AG09319 (cell line): ENCODE data around the gene TMOD1.

Experiments
- DNase-seq: peaks from one replicate; pipeline ENCODE4 v3.0.0-alpha.2; 2010; ENCODE audit warnings: low read depth; ENCODE audit errors: extremely low read depth
- TF ChIP-seq, protein P1 (sequence below): IDR thresholded peaks from 2 replicates; pipeline ENCODE4 v1.5.1; 2011; ENCODE audit warnings: low read depth, mild to moderate bottlenecking, inconsistent platforms, low read length, moderate library complexity

The TMOD1 gene

DNA sequence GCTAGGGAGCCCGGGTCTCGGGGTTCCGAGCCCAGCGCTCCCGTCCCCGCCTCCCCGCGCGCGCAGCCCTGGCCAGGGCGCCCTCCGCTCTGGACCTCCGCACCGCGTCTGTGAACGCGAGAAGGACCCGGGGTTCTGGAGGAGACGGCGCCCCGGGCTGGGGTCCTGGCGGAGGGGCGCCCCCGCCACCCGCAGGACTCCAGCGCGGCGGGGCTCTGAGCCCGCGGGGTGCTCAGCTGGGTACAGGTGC, 431 bp downstream of the TMOD1 start:
- TF ChIP-seq, protein P1, sequence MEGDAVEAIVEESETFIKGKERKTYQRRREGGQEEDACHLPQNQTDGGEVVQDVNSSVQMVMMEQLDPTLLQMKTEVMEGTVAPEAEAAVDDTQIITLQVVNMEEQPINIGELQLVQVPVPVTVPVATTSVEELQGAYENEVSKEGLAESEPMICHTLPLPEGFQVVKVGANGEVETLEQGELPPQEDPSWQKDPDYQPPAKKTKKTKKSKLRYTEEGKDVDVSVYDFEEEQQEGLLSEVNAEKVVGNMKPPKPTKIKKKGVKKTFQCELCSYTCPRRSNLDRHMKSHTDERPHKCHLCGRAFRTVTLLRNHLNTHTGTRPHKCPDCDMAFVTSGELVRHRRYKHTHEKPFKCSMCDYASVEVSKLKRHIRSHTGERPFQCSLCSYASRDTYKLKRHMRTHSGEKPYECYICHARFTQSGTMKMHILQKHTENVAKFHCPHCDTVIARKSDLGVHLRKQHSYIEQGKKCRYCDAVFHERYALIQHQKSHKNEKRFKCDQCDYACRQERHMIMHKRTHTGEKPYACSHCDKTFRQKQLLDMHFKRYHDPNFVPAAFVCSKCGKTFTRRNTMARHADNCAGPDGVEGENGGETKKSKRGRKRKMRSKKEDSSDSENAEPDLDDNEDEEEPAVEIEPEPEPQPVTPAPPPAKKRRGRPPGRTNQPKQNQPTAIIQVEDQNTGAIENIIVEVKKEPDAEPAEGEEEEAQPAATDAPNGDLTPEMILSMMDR: no peak
- no peak for DNase-seq

GRCh38 chr9:97502222-97502983, 937 bp downstream of the TMOD1 start:
- no peak for DNase-seq
- TF ChIP-seq, protein P1: no peak

GRCh38 chr9:97502984-97503861, 1.8 kb downstream of the TMOD1 start:
- TF ChIP-seq, protein P1: no peak
- DNase-seq: no peak

- DNase-seq: no peak
- TF ChIP-seq, protein P1: no peak
Observed at GRCh38 chr9:97503862-97504210, 2.4 kb downstream of the TMOD1 start.

DNA sequence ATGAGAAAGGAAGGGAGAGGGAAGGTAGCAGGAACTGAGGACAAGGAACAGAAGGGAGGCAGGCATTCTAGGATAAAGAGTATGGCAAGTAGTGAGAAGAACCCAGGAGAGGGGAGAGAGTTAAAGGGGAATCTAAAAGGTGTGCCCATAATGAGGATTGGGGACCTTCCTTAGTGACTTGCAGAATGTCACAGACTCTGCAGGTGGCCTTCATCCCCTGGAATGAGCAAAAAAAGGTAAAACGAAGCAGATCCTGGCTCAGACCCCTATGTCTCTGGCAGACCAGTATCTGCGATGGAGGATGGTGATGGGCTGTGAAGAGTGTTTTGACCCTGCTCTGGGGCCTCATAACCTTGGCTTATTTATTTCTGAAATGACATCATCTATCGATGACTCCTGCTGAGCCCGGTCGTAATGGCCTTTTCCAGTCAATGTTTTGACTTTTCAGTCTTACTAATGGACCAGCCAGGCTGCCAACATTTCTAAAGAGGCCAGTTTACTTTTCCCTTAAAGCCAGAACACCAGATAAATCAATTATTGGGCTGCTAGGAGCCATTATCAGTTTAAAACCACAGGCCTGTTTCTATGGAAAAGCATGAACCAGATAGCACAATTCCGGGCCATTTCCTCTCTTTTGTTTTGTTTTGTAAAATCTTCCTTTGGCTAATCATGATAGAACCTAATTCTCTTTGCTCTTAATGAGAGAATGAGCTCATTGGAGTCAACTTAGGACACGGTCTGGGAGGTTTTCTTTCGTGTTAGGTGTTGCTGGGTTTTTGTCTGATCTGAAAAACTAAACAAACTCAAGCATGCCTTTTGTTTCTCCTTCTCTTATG, 3.1 kb downstream of the TMOD1 start:
- TF ChIP-seq, protein P1: no peak
- DNase-seq: no peak

DNA sequence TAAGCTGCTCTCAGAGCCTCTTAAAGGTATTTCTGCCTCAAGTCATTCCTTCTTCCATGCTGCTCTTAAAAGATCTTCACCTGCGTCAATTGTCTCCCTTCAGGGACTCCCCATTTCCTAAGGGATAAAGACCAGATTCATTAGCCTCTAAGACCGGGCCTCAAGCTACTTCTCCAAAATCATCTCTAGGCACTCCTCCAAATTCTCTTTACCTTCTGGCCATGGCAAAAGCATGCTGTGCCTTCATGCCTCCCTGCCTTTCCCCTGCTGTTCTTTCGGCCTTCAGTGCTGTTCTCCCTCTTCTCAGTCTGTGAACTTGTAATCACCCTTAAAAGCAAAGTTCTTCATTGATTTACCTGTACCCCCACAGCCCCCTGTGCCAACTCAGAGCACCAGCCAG, 4.4 kb downstream of the TMOD1 start:
- TF ChIP-seq, protein P1: no peak
- no peak for DNase-seq
